ENCODE measurements around the gene CCDC15.
A peak's percentile ranks its signal among the peaks of the same experiment; 100 is the strongest.

CCDC15 gene

GRCh38 chr11:125070699-125071254, 116.8 kb downstream of the CCDC15 start:
- H3K9ac ChIP-seq (ENCODE audit: low read depth, low read length) = no peak overlapping the region
- no peak overlapping the region for H2AFZ ChIP-seq (ENCODE audit: low read depth, low read length)
- ATAC-seq (ENCODE audit: insufficient read depth, low read depth) (peak; percentile 33; the same call in 1 of the 3 replicates), DNase-seq (no peak)
- TF ChIP-seq CTCF (IDR thresholded peaks at IDR 0.05; ENCODE audit: borderline replicate concordance, extremely low read depth, low read length, poor library complexity, severe bottlenecking) (no peak), EZH2 (IDR thresholded peaks at IDR 0.05; ENCODE audit: borderline replicate concordance, low read depth, low read length, severe bottlenecking) (no peak)
- H3K9me3 ChIP-seq (ENCODE audit: insufficient read depth, low read length, severe bottlenecking) = no peaks in the 10 kb centered on the region
- H3K4me1 ChIP-seq (ENCODE audit: insufficient read depth, low read length) = no peaks in the 10 kb centered on the region
- H3K27me3 ChIP-seq (ENCODE audit: insufficient read depth, low read length, poor library complexity) = no peaks in the 10 kb centered on the region
- no peaks in the 10 kb centered on the region for H3K36me3 ChIP-seq (ENCODE audit: insufficient read depth, low read length)
- H4K20me1 ChIP-seq (ENCODE audit: insufficient read depth, low read length) = no peaks in the 10 kb centered on the region
- H3K4me3 ChIP-seq (ENCODE audit: low read depth in 1 of 2, low read length in 2 of 2) = no peak overlapping the region
- no peak overlapping the region for H3K27ac ChIP-seq (ENCODE audit: low read length)
- no peak overlapping the region for H3K4me2 ChIP-seq (ENCODE audit: insufficient read depth, low read length)
- H3K79me2 ChIP-seq (ENCODE audit: insufficient read depth, low read length) = no peaks in the 10 kb centered on the region

GRCh38 chr11:125071435-125071834, 117.4 kb downstream of the CCDC15 start:
- H3K4me3 ChIP-seq (ENCODE audit: low read depth in 1 of 2, low read length in 2 of 2) = no peak overlapping the region
- no peaks in the 10 kb centered on the region for H4K20me1 ChIP-seq (ENCODE audit: insufficient read depth, low read length)
- H3K4me1 ChIP-seq (ENCODE audit: insufficient read depth, low read length) = no peaks in the 10 kb centered on the region
- TF ChIP-seq CTCF (IDR thresholded peaks at IDR 0.05; ENCODE audit: borderline replicate concordance, extremely low read depth, low read length, poor library complexity, severe bottlenecking) (no peak), EZH2 (IDR thresholded peaks at IDR 0.05; ENCODE audit: borderline replicate concordance, low read depth, low read length, severe bottlenecking) (no peak)
- no peaks in the 10 kb centered on the region for H3K79me2 ChIP-seq (ENCODE audit: insufficient read depth, low read length)
- no peak overlapping the region for H3K4me2 ChIP-seq (ENCODE audit: insufficient read depth, low read length)
- no peak overlapping the region for H3K27ac ChIP-seq (ENCODE audit: low read length)
- no peak overlapping the region for H3K9ac ChIP-seq (ENCODE audit: low read depth, low read length)
- no peaks in the 10 kb centered on the region for H3K27me3 ChIP-seq (ENCODE audit: insufficient read depth, low read length, poor library complexity)
- no peaks in the 10 kb centered on the region for H3K36me3 ChIP-seq (ENCODE audit: insufficient read depth, low read length)
- no peak for ATAC-seq (ENCODE audit: insufficient read depth, low read depth)
- no peak for DNase-seq
- H2AFZ ChIP-seq (ENCODE audit: low read depth, low read length) = no peak overlapping the region
- H3K9me3 ChIP-seq (ENCODE audit: insufficient read depth, low read length, severe bottlenecking) = no peaks in the 10 kb centered on the region

- Histone ChIP-seq H3K27ac (ENCODE audit: low read length) (no peak overlapping the region), H2AFZ (ENCODE audit: low read depth, low read length) (no peak overlapping the region), H3K4me3 (ENCODE audit: low read depth in 1 of 2, low read length in 2 of 2) (no peak overlapping the region), H3K79me2 (ENCODE audit: insufficient read depth, low read length) (no peaks in the 10 kb centered on the region), H3K9ac (ENCODE audit: low read depth, low read length) (no peak overlapping the region), H4K20me1 (ENCODE audit: insufficient read depth, low read length) (no peaks in the 10 kb centered on the region), H3K9me3 (ENCODE audit: insufficient read depth, low read length, severe bottlenecking) (no peaks in the 10 kb centered on the region), H3K27me3 (ENCODE audit: insufficient read depth, low read length, poor library complexity) (no peaks in the 10 kb centered on the region), H3K4me2 (ENCODE audit: insufficient read depth, low read length) (no peak overlapping the region), H3K4me1 (ENCODE audit: insufficient read depth, low read length) (no peaks in the 10 kb centered on the region), H3K36me3 (ENCODE audit: insufficient read depth, low read length) (no peaks in the 10 kb centered on the region)
- TF ChIP-seq CTCF (IDR thresholded peaks at IDR 0.05; ENCODE audit: borderline replicate concordance, extremely low read depth, low read length, poor library complexity, severe bottlenecking) = no peak
- TF ChIP-seq EZH2 (IDR thresholded peaks at IDR 0.05; ENCODE audit: borderline replicate concordance, low read depth, low read length, severe bottlenecking) = no peak
- no peak for DNase-seq
- ATAC-seq (ENCODE audit: insufficient read depth, low read depth) = no peak
These were observed 117.8 kb downstream of the CCDC15 start for GRCh38 chr11:125071846-125072217.
